Mesendoderm (in vitro differentiated cells): ENCODE data around the gene EPB41L2.

Experiments used
- DNase-seq: peaks from one replicate; pipeline ENCODE4 v3.0.0; 2013
- H2AK5ac ChIP-seq: 2 replicates; pipeline ENCODE4 v1.6.1; 2013; ENCODE audit warnings: low read length, inconsistent platforms
- H2BK120ac ChIP-seq: 2 replicates; pipeline ENCODE4 v1.6.1; 2013; ENCODE audit warnings: low read depth, mild to moderate bottlenecking, low read length, moderate library complexity, mixed read lengths
- H2BK15ac ChIP-seq: replicated peaks from 2 replicates; pipeline ENCODE4 v1.6.1; 2013; ENCODE audit warnings: low read depth, mild to moderate bottlenecking, moderate library complexity
- H2BK5ac ChIP-seq: 2 replicates; pipeline ENCODE4 v1.6.1; 2013; ENCODE audit warnings: low read length, inconsistent platforms
- H3K18ac ChIP-seq: 2 replicates; pipeline ENCODE4 v1.6.1; 2013; ENCODE audit warnings: mild to moderate bottlenecking, low read length, mixed read lengths
- H3K23ac ChIP-seq: one replicate; pipeline ENCODE4 v1.6.1; 2013; ENCODE audit warnings: low read length
- H3K27ac ChIP-seq: 2 replicates; pipeline ENCODE4 v1.5.1; 2013; ENCODE audit warnings: low read depth, mild to moderate bottlenecking, inconsistent platforms, low read length, moderate library complexity
- H3K27me3 ChIP-seq: 2 replicates; pipeline ENCODE4 v1.6.1; 2013; ENCODE audit warnings: low read length, control low read depth, mild to moderate bottlenecking, inconsistent platforms; ENCODE audit not compliant: insufficient read depth, poor library complexity
- H3K36me3 ChIP-seq: 2 replicates; pipeline ENCODE4 v1.6.1; 2013; ENCODE audit warnings: low read length, inconsistent platforms; ENCODE audit not compliant: control insufficient read depth, insufficient read depth
- H3K4ac ChIP-seq: one replicate; pipeline ENCODE4 v1.6.1; 2013; ENCODE audit warnings: low read depth, mild to moderate bottlenecking, low read length, moderate library complexity
- H3K4me1 ChIP-seq: 2 replicates; pipeline ENCODE4 v1.6.1; 2013; ENCODE audit warnings: low read depth, low read length, inconsistent platforms; ENCODE audit not compliant: control insufficient read depth
- H3K4me2 ChIP-seq: 2 replicates; pipeline ENCODE4 v1.6.1; 2013; ENCODE audit warnings: low read length
- H3K4me3 ChIP-seq: 2 replicates; pipeline ENCODE4 v1.5.1; 2013; ENCODE audit warnings: mild to moderate bottlenecking, low read length
- H3K56ac ChIP-seq: one replicate; pipeline ENCODE4 v1.6.1; 2013; ENCODE audit warnings: low read length
- H3K79me1 ChIP-seq: 2 replicates; pipeline ENCODE4 v1.6.1; 2013; ENCODE audit warnings: low read length, inconsistent platforms
- H3K79me2 ChIP-seq: 2 replicates; pipeline ENCODE4 v1.6.1; 2013; ENCODE audit warnings: mild to moderate bottlenecking, low read length; ENCODE audit not compliant: control insufficient read depth, insufficient read depth
- H3K9ac ChIP-seq: 2 replicates; pipeline ENCODE4 v1.6.1; 2013; ENCODE audit warnings: low read length, inconsistent platforms
- H4K5ac ChIP-seq: one replicate; pipeline ENCODE4 v1.6.1; 2013; ENCODE audit warnings: low read length
- H4K8ac ChIP-seq: one replicate; pipeline ENCODE4 v1.6.1; 2013; ENCODE audit warnings: low read depth, mild to moderate bottlenecking, control low read depth, low read length, moderate library complexity
- WGBS: extraction: QIAGEN DNeasy Blood & Tissue Kit; methylation state at CpG from one replicate; pipeline ENCODE4 v1.1.7; 2013; ENCODE audit warnings: low lambda C conversion rate, missing lambda C conversion rate; ENCODE audit not compliant: insufficient coverage; ENCODE audit errors: extremely low coverage; 5-methylcytosine and 5-hydroxymethylcytosine counted together

Gene EPB41L2

DNA sequence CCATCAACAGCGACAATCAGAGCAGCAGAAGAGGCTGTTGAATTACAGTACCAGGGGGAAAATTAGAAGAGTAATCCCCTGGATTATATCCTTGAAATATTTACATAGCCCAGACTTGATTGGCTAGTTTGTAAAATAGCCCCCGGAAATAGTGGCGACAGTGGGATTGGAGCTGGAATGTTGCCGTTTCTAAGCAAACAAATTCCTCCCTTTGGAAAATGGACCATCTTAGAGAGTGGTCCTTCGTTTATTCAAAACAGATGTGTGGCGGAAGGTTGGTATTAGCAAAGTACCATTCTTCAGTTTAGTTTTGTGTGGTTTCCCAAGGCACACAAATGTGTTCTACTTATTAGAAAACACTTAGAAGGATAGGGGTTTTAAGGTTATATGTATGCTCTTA, 4.5 kb upstream of the EPB41L2 start:
- Histone ChIP-seq H3K27me3 (no peaks in the 10 kb centered on the region), H3K4me2 (no peak overlapping the region), H2AK5ac (no peak overlapping the region), H3K27ac (no peak overlapping the region), H3K4me1 (no peaks in the 10 kb centered on the region), H2BK120ac (no peak overlapping the region), H3K79me1 (no peaks in the 10 kb centered on the region), H2BK15ac (no peak overlapping the region), H3K9ac (no peak overlapping the region), H4K8ac (no peak overlapping the region), H3K23ac (no peak overlapping the region), H3K18ac (no peak overlapping the region), H3K79me2 (peaks cover 1% of the 10 kb centered on the region), H4K5ac (no peak overlapping the region), H2BK5ac (no peak overlapping the region), H3K56ac (no peak overlapping the region), H3K36me3 (no peaks in the 10 kb centered on the region), H3K4me3 (no peak overlapping the region), H3K4ac (no peak overlapping the region)
- no peak for DNase-seq
- WGBS: no CpG with 5 or more reads among the region's 6 CpGs

DNA sequence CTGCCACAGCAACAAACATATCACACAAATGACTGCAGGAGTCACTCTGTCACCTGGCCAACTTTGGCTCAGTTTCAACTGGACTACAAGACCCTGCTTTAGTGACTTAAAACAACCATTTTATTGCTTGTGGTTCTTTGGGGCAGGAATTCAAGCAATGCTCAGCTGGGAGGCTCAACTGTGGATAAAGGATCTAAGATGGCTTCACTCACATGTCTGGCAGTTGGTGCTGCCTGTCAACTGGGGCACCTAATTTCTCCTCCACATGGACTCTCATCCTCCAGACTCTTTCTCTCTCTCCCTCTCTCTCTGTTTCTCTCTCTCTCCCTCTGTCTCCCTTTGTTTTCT, 2.8 kb upstream of the EPB41L2 start:
- Histone ChIP-seq H2AK5ac (no peak overlapping the region), H4K8ac (no peak overlapping the region), H3K4me2 (no peak overlapping the region), H3K27ac (no peak overlapping the region), H3K27me3 (no peaks in the 10 kb centered on the region), H3K4me3 (no peak overlapping the region), H3K23ac (no peak overlapping the region), H3K79me1 (peaks cover 2% of the 10 kb centered on the region), H3K4ac (no peak overlapping the region), H3K9ac (no peak overlapping the region), H2BK5ac (no peak overlapping the region), H3K18ac (no peak overlapping the region), H3K36me3 (no peaks in the 10 kb centered on the region), H2BK15ac (no peak overlapping the region), H4K5ac (no peak overlapping the region), H3K79me2 (peaks cover 9% of the 10 kb centered on the region), H3K56ac (no peak overlapping the region), H3K4me1 (no peaks in the 10 kb centered on the region), H2BK120ac (no peak overlapping the region)
- DNase-seq: no peak

DNA sequence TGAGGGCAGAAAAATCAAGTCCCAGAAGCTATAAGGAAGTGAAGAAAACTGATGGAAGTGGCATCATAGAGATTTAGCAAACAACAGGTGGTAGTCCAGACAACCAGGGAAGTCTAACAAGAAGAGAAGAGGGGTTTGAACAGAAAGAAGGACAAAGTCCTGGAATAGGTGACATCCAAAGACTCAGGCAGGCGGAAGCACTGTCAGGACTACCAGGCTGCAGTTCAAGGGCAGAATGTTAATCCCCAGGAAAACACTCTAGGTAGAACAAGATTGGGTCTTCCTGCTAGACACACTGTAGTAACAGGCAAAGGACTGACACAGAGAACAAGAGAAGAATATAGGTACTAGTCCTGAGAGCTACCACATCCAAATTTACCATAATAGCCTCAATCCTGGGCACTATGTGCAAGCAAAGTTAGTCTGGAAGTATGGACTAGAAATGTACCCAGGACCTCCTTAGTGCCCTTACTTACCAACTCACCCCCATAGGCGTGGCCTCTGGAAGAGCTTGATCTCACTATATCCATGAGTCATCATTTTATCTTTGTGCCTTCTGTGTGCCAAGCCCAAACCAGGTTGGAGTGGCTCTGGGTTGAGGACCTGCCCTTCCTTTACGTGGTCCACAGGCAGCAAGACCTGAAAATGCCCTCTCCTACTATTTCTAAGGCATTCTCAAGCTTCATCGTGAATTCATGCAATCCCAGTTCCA, 2.2 kb upstream of the EPB41L2 start:
- H3K4me2 ChIP-seq: no peak overlapping the region
- peaks cover 2% of the 10 kb centered on the region for H3K79me1 ChIP-seq
- H4K5ac ChIP-seq: no peak overlapping the region
- no peak overlapping the region for H3K18ac ChIP-seq
- no peak overlapping the region for H4K8ac ChIP-seq
- peaks cover 2% of the 10 kb centered on the region for H3K4me1 ChIP-seq
- no peak overlapping the region for H3K27ac ChIP-seq
- no peak overlapping the region for H2BK120ac ChIP-seq
- H3K36me3 ChIP-seq: no peaks in the 10 kb centered on the region
- no peak for DNase-seq
- H3K56ac ChIP-seq: no peak overlapping the region
- no peak overlapping the region for H3K9ac ChIP-seq
- no peak overlapping the region for H3K4ac ChIP-seq
- no CpG with 5 or more reads among the region's 4 CpGs for WGBS
- H2BK15ac ChIP-seq: no peak overlapping the region
- no peak overlapping the region for H2BK5ac ChIP-seq
- H2AK5ac ChIP-seq: no peak overlapping the region
- H3K4me3 ChIP-seq: no peak overlapping the region
- no peaks in the 10 kb centered on the region for H3K27me3 ChIP-seq
- H3K79me2 ChIP-seq: peaks cover 11% of the 10 kb centered on the region
- no peak overlapping the region for H3K23ac ChIP-seq

DNA sequence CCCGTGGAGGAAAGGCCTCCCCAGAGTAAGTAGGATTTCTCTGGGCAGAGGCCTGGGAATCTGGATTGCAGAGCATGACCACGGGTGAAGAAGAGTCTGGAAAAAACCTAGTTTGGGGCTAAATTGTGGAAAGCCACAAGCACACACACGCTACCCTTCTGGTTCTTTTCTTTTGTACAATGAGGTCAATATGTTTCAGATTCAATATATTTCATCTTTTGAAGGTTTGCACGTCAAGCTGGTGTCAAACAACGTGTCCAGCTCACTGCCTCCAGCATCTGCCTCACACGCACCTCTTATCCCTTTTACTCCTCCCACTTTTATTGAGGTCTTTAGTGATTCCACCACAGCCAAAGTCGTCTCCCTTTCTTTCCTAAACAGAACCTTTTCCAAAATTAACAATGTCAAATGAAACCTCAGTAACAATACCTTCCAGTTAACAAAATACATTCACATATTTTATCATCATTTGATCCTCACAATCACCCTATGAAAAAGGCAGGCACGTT, 773 bp upstream of the EPB41L2 start:
- Histone ChIP-seq H2BK5ac (no peak overlapping the region), H4K5ac (no peak overlapping the region), H4K8ac (no peak overlapping the region), H2BK15ac (no peak overlapping the region), H3K18ac (peak overlapping the region; percentile 40), H3K56ac (peak overlapping the region; percentile 85), H3K4ac (no peak overlapping the region), H3K4me2 (peak overlapping the region; percentile 85), H2AK5ac (no peak overlapping the region), H3K79me2 (peaks cover 21% of the 10 kb centered on the region), H3K4me1 (peaks cover 2% of the 10 kb centered on the region), H3K36me3 (no peaks in the 10 kb centered on the region), H3K4me3 (peak overlapping the region; percentile 47), H3K27me3 (no peaks in the 10 kb centered on the region), H3K9ac (peak overlapping the region; percentile 71), H3K79me1 (peaks cover 3% of the 10 kb centered on the region), H2BK120ac (no peak overlapping the region), H3K27ac (peak overlapping the region; percentile 80), H3K23ac (no peak overlapping the region)
- WGBS: no CpG with 5 or more reads among the region's 8 CpGs
- DNase-seq: no peak

DNA sequence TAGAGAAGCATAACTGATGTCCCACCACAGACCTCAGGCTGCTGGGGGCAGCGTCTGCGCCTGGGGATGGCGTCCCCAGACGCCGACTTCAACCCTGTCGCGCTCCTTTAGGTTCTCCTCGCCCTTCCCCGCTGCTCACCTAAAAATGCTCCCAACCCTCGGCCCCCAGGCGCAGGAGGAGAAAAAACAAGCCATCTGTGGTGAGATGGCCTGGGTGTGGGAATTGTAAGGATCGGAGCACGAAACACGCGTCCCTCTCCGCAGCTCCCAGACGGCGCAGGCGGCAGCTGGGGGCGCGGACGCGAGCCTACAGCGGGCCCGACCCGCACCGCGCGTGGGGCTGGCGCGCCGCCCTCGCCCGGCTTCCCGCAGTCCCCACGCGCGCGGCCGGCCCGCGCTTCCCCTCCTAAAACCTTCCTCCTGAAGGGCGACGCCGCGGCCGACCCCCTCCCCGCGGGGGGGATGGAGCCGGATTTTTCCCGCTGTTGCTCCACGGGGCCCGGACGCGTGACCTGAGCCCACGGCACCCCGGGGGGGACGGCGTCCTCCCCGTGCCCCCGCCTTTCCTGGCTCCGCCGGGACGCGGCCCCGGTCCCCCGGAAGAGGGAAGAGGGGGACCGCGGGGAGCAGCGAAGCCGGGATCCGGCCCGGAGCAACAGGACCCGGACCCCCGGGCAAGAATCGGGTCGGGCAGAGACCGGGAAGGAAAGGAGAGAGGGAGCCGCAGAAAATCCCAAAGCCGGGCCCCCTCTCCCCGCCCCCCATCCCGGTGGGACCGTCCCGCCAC, 611 bp downstream of the EPB41L2 start:
- Histone ChIP-seq H3K4me2 (peak overlapping the region; percentile 51), H3K27me3 (no peaks in the 10 kb centered on the region), H3K4ac (peak overlapping the region; percentile 95), H3K23ac (peak overlapping the region; percentile 48), H2BK5ac (peak overlapping the region; percentile 27), H2BK120ac (peak overlapping the region; percentile 88), H3K9ac (peak overlapping the region; percentile 92), H3K4me1 (peaks cover 2% of the 10 kb centered on the region), H4K8ac (no peak overlapping the region), H3K18ac (peak overlapping the region; percentile 97), H3K79me2 (peaks cover 25% of the 10 kb centered on the region), H2AK5ac (no peak overlapping the region), H3K56ac (peak overlapping the region; percentile 94), H3K27ac (peak overlapping the region; percentile 93), H3K36me3 (no peaks in the 10 kb centered on the region), H2BK15ac (no peak overlapping the region), H3K79me1 (peaks cover 3% of the 10 kb centered on the region), H4K5ac (no peak overlapping the region), H3K4me3 (peak overlapping the region; percentile 84)
- DNase-seq: peak; percentile 62
- WGBS: no CpG with 5 or more reads among the region's 84 CpGs
